Measurements from ENCODE around the gene ZNF91.

DNA sequence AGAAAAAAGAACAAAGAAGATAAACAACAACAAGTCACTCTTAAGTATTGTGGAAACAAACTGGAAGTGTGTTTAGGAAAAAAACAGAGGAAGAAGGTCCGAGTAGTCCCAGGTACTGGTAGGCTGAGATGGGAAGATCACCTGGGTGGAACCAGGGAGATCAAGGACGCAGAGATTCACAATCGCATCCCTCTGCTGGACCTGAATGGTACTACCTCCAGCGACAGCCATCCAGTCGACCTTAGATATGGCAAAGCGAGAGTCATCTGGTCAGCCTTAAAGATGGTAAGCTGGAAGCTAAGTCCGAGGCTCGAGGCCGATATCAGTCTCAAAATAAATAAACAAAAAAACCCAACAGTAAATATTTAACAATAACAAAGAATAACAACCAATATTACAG is 44.9 kb upstream of the ZNF91 start:
- TF ChIP-seq, protein P1, sequence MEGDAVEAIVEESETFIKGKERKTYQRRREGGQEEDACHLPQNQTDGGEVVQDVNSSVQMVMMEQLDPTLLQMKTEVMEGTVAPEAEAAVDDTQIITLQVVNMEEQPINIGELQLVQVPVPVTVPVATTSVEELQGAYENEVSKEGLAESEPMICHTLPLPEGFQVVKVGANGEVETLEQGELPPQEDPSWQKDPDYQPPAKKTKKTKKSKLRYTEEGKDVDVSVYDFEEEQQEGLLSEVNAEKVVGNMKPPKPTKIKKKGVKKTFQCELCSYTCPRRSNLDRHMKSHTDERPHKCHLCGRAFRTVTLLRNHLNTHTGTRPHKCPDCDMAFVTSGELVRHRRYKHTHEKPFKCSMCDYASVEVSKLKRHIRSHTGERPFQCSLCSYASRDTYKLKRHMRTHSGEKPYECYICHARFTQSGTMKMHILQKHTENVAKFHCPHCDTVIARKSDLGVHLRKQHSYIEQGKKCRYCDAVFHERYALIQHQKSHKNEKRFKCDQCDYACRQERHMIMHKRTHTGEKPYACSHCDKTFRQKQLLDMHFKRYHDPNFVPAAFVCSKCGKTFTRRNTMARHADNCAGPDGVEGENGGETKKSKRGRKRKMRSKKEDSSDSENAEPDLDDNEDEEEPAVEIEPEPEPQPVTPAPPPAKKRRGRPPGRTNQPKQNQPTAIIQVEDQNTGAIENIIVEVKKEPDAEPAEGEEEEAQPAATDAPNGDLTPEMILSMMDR (conservative IDR thresholded peaks at IDR 0.05): no peak; the same call in 1 of the 2 replicates
- no peak for TF ChIP-seq EZH2 (IDR thresholded peaks at IDR 0.05; ENCODE audit: low read depth)
